ENCODE measurements around the gene PPP6R3.
"Not testable (repeated sequence)": the region's sequence is repeated elsewhere in the genome, so short reads cannot be mapped to it uniquely, and the experiment has no call there.

The PPP6R3 gene

DNA sequence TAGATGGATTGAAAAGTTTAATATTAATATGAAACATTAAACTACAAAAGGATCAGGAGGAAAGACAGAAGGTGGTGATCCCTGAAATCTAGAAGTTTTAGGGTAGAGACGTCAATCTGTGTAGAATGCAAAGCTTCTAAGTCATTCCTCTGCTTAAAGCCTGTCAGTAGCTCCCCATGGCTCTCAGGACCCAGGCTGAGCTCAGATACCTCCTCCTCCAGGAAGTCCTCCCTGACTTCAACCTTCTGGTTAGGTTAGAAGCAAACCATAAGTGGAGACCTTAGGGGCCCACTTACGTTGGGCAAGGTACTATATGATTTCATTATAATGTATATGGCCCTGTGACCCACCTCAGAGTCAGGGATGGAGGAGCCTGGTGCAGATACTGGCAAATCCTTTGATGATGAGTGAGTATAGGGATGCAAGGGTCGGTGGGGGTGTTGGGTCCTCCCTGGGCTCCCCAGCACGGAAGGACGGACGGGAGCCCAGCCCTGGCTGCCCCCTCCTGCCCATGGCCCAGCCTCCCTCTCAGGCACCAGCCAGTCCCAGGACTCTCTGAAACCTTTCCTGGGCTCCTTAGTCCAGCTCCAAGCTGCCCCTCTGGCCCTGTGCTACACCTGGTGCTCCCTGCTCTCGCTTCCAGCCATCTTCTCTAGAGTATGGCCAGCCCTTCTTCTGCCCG is 3.2 kb upstream of the PPP6R3 start:
- DNase-seq (ENCODE audit: low read depth in 3 of 3) = no peak

DNA sequence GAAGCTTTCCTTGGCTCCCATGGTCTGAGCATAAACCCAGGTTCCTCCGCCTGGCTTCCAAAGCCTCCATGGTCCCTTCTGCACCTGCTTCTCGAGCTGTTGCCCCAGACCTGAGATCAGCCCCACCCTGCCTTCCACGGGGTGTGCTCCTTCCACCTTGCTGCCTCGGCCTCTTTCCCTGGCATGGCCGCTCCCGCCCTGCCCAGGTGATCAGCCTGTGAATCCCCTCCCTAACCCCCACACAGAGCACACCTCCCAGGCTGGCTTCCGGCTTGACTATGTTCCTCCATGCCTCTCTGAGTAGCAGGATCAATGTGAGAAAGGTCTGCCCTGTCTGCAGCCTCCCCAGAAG is 2.7 kb upstream of the PPP6R3 start:
- DNase-seq (ENCODE audit: low read depth in 3 of 3) = no peak

DNA sequence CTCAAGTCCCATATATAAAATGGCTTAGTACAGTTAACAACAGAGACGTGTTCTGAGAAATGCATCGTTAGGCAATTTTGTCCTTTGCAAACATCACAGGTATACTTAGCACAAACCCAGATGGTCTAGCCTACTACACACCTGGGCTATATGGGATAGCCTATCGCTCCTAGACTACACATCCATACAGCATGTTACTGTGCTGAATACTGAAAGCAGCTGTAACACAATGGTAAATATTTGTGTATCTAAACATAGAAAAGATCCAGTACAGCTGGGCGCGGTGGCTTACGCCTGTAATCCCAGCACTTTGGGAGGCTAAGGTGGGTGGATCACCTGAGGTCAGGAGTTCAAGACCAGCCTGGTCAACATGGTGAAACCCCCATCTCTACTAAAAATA is 2.2 kb upstream of the PPP6R3 start:
- not testable (repeated sequence) for DNase-seq (ENCODE audit: low read depth in 3 of 3)

DNA sequence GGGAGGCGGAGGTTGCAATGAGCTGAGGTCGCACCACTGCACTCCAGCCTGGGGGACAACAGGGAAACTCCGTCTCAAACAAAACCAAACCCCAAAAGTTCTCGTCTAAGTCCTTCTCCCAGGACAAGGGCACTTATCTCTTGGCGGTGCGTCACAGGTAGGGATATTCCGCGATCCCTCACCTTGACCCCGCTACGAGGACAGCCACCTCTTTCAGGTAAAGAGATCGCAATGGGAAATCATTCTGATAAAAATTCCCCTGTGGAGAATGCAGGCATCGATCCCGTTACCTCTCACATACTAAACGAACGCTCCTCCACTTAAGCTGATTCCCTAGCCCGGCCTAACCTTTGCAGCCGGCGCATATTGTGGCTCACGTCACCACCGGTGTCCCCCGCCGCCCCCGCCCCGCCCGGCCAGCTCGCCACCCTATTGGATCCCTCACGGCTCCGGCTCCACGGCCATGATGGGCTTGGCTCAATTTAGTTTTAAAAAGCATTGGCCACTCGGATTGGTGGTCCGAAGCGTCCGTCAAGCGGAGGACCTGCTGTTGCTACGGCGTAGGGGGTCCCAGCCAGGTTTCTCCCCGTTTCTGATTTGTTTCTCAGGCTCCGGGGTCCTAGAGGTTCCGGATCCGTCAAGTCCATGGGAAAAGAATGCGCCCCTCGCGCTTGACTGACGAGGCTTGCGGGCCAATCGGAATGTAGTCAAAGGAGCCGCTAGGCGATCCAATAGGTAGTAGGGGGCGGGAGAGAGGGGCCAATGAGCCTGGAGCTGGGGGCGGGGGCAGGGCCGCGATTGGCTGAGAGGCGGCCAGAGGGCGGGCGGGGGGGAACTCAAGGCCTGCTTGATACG is 439 bp upstream of the PPP6R3 start:
- peak; percentile 88 to 94 (median 89) for DNase-seq (ENCODE audit: low read depth in 3 of 3)

DNA sequence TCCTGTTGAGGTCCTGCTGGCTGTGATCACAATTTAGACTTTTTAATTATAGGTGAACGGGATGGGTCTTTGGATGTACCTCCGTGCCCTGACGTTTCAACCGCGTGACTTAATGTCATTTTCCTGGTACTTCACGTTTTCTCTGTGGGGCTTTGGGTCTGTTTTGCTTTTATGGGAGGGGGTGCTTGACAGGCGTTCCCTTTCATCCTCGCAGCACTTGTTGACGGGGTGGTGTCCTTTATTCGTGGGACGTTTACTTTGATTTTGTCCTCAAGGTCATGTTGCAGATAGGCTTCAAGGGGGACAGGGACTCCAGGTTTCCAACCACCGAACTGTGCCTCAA is 994 bp downstream of the PPP6R3 start:
- no peak for DNase-seq (ENCODE audit: low read depth in 3 of 3)

DNA sequence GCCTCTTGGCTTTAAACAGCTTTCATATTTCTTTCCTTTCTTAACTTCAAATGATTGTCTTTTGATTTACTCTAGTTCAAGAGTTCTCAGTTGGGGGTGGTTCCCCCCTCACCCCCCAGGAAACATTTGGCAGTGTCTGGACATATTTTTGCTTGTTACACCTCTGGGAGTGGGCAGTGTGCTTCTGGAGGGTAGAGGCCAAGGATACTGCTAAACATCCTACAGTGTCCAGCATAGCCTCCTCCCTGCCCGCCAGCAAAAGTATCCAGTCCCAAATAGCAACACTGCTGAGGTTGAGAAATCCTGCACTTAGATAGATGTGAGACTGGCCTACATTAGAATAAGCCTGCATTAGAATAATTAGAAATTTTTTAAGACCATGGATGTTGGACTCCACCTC is 3.2 kb downstream of the PPP6R3 start:
- DNase-seq (ENCODE audit: low read depth in 3 of 3) = no peak

- DNase-seq (ENCODE audit: low read depth in 3 of 3) = no peak
Observed at GRCh38 chr11:68467201-68467834, 6.8 kb downstream of the PPP6R3 start.

- DNase-seq (ENCODE audit: low read depth in 3 of 3) = no peak
Observed at GRCh38 chr11:68468217-68468828, 7.8 kb downstream of the PPP6R3 start.

DNA sequence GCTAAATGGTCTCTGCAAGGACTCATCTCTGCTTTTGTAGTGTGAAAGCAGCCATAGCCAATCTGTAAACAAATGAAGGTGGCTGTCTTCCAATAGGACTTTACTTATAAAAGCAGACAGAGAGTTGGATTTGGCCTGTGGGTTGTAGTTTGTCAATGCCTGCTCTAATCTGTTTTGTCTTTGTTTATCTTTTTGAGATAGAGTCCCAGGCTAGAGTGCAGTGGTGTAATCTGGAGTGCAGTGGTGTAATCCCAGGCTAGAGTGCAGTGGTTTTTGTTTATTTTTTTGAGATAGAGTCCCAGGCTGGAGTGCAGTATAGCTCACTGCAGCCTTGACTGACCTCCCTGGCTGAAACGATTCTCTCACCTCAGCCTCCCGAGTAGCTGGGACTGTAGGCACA is 8.6 kb downstream of the PPP6R3 start:
- DNase-seq (ENCODE audit: low read depth in 3 of 3) = no peak

GRCh38 chr11:68469642-68470041 is 9.1 kb downstream of the PPP6R3 start:
- no peak for DNase-seq (ENCODE audit: low read depth in 3 of 3)

GRCh38 chr11:68470304-68470811 is 9.8 kb downstream of the PPP6R3 start:
- no peak for DNase-seq (ENCODE audit: low read depth in 3 of 3)

DNA sequence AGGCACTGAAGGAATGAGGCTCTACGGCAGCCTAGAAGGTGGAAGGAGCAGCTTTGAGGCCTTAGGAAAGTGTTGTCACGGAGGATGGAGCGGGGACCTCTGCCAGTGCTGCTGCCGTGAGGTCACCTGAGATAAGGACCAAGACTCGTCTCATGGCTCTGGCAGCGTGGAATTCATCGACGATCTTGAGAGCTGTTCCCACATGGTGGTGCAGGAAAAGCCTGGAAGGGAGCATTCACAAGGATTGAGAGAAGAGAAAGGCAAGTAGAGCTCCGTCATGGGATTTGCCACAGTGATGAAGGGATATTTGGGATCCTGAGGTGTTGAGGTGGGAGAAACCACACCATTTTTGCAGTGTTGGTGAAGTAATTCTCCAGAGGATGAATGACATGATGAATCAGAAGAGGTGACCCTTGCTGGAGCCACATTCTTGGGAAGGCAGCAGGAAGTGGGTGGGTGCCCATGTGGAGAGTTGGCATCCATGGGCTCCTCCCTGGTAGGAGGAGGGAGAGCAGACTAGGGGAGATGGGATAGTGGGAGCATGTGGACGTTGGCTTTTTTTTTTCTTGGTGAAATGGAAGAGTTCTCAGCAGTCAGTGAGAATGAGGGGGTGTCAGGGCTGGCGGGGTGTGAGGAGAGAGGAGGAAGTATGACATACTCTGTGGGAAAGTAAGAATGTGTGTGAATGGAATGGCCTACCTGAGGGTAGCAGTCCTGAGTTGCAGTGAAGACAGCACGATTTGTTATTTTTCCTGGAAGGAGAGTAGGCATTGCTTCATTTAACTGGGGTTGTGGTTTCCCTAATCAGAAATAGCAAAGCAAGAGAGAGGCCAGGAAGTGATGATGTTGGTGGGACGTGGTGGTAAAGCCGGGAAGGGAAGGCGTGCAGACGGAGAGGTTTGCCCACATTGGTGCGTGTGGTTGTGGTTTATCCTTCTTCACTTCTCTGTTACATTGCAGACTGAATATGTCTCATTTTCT is 11.1 kb downstream of the PPP6R3 start:
- peak; percentile 31 to 46 (median 39) for DNase-seq (ENCODE audit: low read depth in 3 of 3)

DNA sequence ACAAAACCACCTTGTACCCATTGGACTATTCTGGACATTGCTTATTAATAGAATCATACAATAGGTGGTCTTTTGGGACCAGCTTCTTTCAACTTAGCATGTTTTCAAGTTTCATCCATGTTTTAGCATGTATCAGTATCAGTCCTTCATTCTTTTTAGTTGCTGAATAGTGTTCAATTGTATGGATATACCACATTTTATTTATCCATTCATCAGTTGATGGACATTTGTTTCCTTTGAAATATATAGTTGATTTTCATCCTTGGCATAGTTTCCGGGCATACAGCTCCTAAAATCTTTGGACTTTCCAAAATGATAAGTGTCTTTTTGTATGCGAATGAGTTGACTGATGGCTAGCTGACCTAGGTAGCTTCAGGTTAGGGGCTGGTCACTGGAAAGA is 12.2 kb downstream of the PPP6R3 start:
- no peak for DNase-seq (ENCODE audit: low read depth in 3 of 3)

DNA sequence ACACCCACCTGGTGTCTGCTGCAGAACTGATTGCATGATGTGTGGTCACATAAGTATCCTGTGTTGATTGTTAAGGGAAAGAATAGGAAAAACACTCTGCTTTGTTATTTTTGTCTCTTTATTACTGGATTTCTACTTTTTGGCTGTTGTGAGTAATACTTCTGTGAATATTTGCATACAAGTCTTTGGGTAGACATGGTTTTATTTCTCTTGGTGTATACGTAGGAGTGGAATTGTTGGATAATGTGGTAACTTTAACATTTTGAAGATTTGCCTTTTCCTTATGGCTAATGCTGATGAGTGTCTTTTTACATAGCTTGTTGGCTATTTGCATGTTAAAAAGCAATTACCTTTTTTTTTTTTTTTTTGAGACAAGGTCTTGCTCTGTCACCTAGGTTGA is 13.1 kb downstream of the PPP6R3 start:
- no peak for DNase-seq (ENCODE audit: low read depth in 3 of 3)

- DNase-seq (ENCODE audit: low read depth in 3 of 3) = not testable (repeated sequence)
Observed at GRCh38 chr11:68475626-68476025, 15.1 kb downstream of the PPP6R3 start.

- DNase-seq (ENCODE audit: low read depth in 3 of 3) = no peak
Observed at GRCh38 chr11:68479390-68479789, 18.8 kb downstream of the PPP6R3 start.

- DNase-seq (ENCODE audit: low read depth in 3 of 3) = no peak
Observed at GRCh38 chr11:68480193-68480592, 19.6 kb downstream of the PPP6R3 start.

- DNase-seq (ENCODE audit: low read depth in 3 of 3) = no peak
Observed at GRCh38 chr11:68480852-68481510, 20.4 kb downstream of the PPP6R3 start.

GRCh38 chr11:68481579-68482240 is 21.2 kb downstream of the PPP6R3 start:
- no peak for DNase-seq (ENCODE audit: low read depth in 3 of 3)

- no peak for DNase-seq (ENCODE audit: low read depth in 3 of 3)
Observed at GRCh38 chr11:68488623-68489022, 28.1 kb downstream of the PPP6R3 start.
